Trophoblast cell (in vitro differentiated cells and primary cell): Measurements from ENCODE around the gene IL32.

Source experiments
- DNase-seq, 2 donors: peaks; one replicate each; pipeline ENCODE4 v3.0.0-alpha.2; 2016
- H2AFZ ChIP-seq: 2 replicates; pipeline ENCODE4 v1.6.1; 2013; ENCODE audit warnings: low read length, moderate library complexity, mild to moderate bottlenecking; ENCODE audit not compliant: insufficient read depth, poor library complexity
- H2AK5ac ChIP-seq: 2 replicates; pipeline ENCODE4 v1.6.1; 2013; ENCODE audit warnings: mild to moderate bottlenecking, low read length
- H2BK120ac ChIP-seq: 2 replicates; pipeline ENCODE4 v1.6.1; 2013; ENCODE audit warnings: low read length, mild to moderate bottlenecking, moderate library complexity; ENCODE audit not compliant: insufficient read depth, poor library complexity
- H2BK12ac ChIP-seq: 2 replicates; pipeline ENCODE4 v1.6.1; 2013; ENCODE audit warnings: mild to moderate bottlenecking, low read length, moderate library complexity
- H2BK5ac ChIP-seq: 2 replicates; pipeline ENCODE4 v1.6.1; 2013; ENCODE audit warnings: low read length, low read depth, moderate library complexity, mild to moderate bottlenecking; ENCODE audit not compliant: poor library complexity
- H3K14ac ChIP-seq: 2 replicates; pipeline ENCODE4 v1.6.1; 2013; ENCODE audit warnings: mild to moderate bottlenecking, low read length
- H3K18ac ChIP-seq: 2 replicates; pipeline ENCODE4 v1.6.1; 2013; ENCODE audit warnings: mild to moderate bottlenecking, low read length
- H3K23ac ChIP-seq: 2 replicates; pipeline ENCODE4 v1.6.1; 2013; ENCODE audit warnings: low read length
- H3K27ac ChIP-seq: 2 replicates; pipeline ENCODE4 v1.5.1; 2013; ENCODE audit warnings: low read depth, mild to moderate bottlenecking, inconsistent platforms, low read length, moderate library complexity
- H3K27me3 ChIP-seq: 2 replicates; pipeline ENCODE4 v1.6.1; 2013; ENCODE audit warnings: inconsistent platforms, mild to moderate bottlenecking, low read length, moderate library complexity; ENCODE audit not compliant: insufficient read depth
- H3K36me3 ChIP-seq, 2 experiments: 1 replicate in 1 of 2; 2 replicates in 1 of 2; pipeline ENCODE4 v1.6.1; 2013; ENCODE audit warnings: low read length in 2 of 2, mild to moderate bottlenecking in 2 of 2, moderate library complexity in 1 of 2; ENCODE audit not compliant: insufficient read depth in 2 of 2, control insufficient read depth in 1 of 2
- H3K4ac ChIP-seq: 2 replicates; pipeline ENCODE4 v1.6.1; 2013; ENCODE audit warnings: low read depth, mild to moderate bottlenecking, low read length, moderate library complexity
- H3K4me1 ChIP-seq, 2 experiments: 1 replicate in 1 of 2; 2 replicates in 1 of 2; pipeline ENCODE4 v1.6.1; 2013; ENCODE audit warnings: low read length in 2 of 2, mild to moderate bottlenecking in 2 of 2, moderate library complexity in 1 of 2; ENCODE audit not compliant: insufficient read depth in 2 of 2, control insufficient read depth in 1 of 2
- H3K4me2 ChIP-seq: 2 replicates; pipeline ENCODE4 v1.6.1; 2013; ENCODE audit warnings: inconsistent platforms, mild to moderate bottlenecking, low read length, moderate library complexity
- H3K4me3 ChIP-seq: 2 replicates; pipeline ENCODE4 v1.5.1; 2013; ENCODE audit warnings: mild to moderate bottlenecking, low read depth, low read length, inconsistent platforms
- H3K79me1 ChIP-seq: one replicate; pipeline ENCODE4 v1.6.1; 2013; ENCODE audit warnings: low read length
- H3K79me2 ChIP-seq: 2 replicates; pipeline ENCODE4 v1.6.1; 2013; ENCODE audit warnings: low read length, mild to moderate bottlenecking; ENCODE audit not compliant: control insufficient read depth, insufficient read depth, poor library complexity
- H3K9ac ChIP-seq: 2 replicates; pipeline ENCODE4 v1.6.1; 2013; ENCODE audit warnings: mild to moderate bottlenecking, low read length
- H3K9me3 ChIP-seq: 2 replicates; pipeline ENCODE4 v1.6.1; 2013; ENCODE audit warnings: low read depth, mild to moderate bottlenecking, control low read depth, inconsistent platforms, low read length; ENCODE audit not compliant: insufficient read depth
- H4K12ac ChIP-seq: 2 replicates; pipeline ENCODE4 v1.6.1; 2013; ENCODE audit warnings: low read depth, mild to moderate bottlenecking, low read length, moderate library complexity
- H4K8ac ChIP-seq: 2 replicates; pipeline ENCODE4 v1.6.1; 2013; ENCODE audit warnings: low read depth, mild to moderate bottlenecking, low read length, moderate library complexity
- H4K91ac ChIP-seq: one replicate; pipeline ENCODE4 v1.6.1; 2013; ENCODE audit warnings: low read depth, mild to moderate bottlenecking, low read length, moderate library complexity
- WGBS: extraction: QIAGEN DNeasy Blood & Tissue Kit; methylation state at CpG from one replicate; pipeline ENCODE4 v1.1.7; 2013; ENCODE audit warnings: missing lambda C conversion rate; ENCODE audit not compliant: insufficient read length, insufficient coverage; ENCODE audit errors: extremely low coverage; 5-methylcytosine and 5-hydroxymethylcytosine counted together

Gene IL32

GRCh38 chr16:3045758-3046640, 19.4 kb upstream of the IL32 start, which contains the start of gene MMP25:
Gene MMP25, plus strand, starts transcription at chr16:3046561. Its CDS starts 357 bp downstream, at chr16:3046918.
- no peak within 1 kb of the TSS for H3K27ac ChIP-seq
- no peak for DNase-seq
- H3K36me3 ChIP-seq = no peaks in the 10 kb centered on the region
- no CpG with 5 or more reads among the region's 86 CpGs for WGBS
- H3K9ac ChIP-seq = no peak within 1 kb of the TSS
- no peaks in the 10 kb centered on the region for H3K9me3 ChIP-seq
- no peak within 1 kb of the TSS for H2BK12ac ChIP-seq
- no peaks in the 10 kb centered on the region for H3K79me2 ChIP-seq
- no peak within 1 kb of the TSS for H2AK5ac ChIP-seq
- peaks cover 34% of the 10 kb centered on the region for H3K27me3 ChIP-seq
- H3K79me1 ChIP-seq = no peaks in the 10 kb centered on the region
- H2BK120ac ChIP-seq = no peak within 1 kb of the TSS
- H2BK5ac ChIP-seq = no peak within 1 kb of the TSS
- H4K8ac ChIP-seq = no peak within 1 kb of the TSS
- no peak within 1 kb of the TSS for H3K14ac ChIP-seq
- no peak within 1 kb of the TSS for H4K91ac ChIP-seq
- H3K4me3 ChIP-seq = peak within 1 kb of the TSS; percentile 49
- peak within 1 kb of the TSS; percentile 15 for H2AFZ ChIP-seq
- no peak within 1 kb of the TSS for H3K23ac ChIP-seq
- peaks cover 4 to 9% of the 10 kb centered on the region in 2 experiments for H3K4me1 ChIP-seq
- peak within 1 kb of the TSS; percentile 84 for H3K4me2 ChIP-seq
- no peak within 1 kb of the TSS for H4K12ac ChIP-seq
- H3K18ac ChIP-seq = no peak within 1 kb of the TSS
- H3K4ac ChIP-seq = no peak within 1 kb of the TSS

DNA sequence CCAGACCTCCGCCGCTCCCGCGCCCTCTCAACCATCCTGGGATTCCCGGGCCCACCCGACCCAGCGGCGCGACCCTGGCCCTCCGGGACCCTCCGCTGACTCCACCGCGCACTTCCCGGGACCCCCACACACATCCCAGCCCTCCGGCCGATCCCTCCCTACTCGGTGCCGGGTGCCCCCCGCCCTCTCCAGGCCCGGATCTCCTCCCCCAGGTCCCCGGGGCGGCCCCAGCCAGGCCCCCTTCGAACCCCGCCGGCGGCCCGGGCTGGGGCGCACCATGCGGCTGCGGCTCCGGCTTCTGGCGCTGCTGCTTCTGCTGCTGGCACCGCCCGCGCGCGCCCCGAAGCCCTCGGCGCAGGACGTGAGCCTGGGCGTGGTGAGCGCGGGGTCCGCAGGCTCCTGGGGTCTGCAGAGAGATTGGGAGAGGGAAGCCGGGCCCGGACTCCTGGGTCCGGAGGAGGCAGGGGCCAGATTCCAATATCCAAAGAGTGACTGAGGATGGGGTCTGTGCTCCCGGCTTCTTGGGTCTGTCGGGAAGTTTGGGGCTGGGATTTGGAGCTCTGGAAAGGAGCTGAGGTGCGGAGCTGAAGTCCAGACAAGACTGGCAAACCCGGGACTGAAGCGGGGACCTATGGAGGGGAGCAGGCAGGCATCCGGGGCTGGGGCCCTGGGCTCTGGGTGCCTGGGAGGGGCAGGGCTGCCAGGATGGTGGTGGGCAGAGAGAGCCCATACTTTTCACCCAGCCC, 18.6 kb upstream of the IL32 start:
- Histone ChIP-seq H3K4ac (no peak overlapping the region), H2BK120ac (no peak overlapping the region), H3K14ac (no peak overlapping the region), H4K91ac (no peak overlapping the region), H3K9ac (no peak overlapping the region), H3K4me3 (no peak overlapping the region), H3K27ac (no peak overlapping the region), H2BK12ac (no peak overlapping the region), H3K79me2 (no peaks in the 10 kb centered on the region), H3K79me1 (no peaks in the 10 kb centered on the region), H3K23ac (no peak overlapping the region), H4K12ac (no peak overlapping the region), H2AFZ (no peak overlapping the region), H2AK5ac (no peak overlapping the region), H3K36me3 (no peaks in the 10 kb centered on the region), H3K27me3 (peaks cover 34% of the 10 kb centered on the region), H3K4me2 (peak overlapping the region; percentile 84), H3K4me1 (peaks cover 4 to 9% of the 10 kb centered on the region in 2 experiments), H2BK5ac (no peak overlapping the region), H3K9me3 (no peaks in the 10 kb centered on the region), H3K18ac (no peak overlapping the region), H4K8ac (no peak overlapping the region)
- DNase-seq = no peak
- no CpG with 5 or more reads among the region's 54 CpGs for WGBS

DNA sequence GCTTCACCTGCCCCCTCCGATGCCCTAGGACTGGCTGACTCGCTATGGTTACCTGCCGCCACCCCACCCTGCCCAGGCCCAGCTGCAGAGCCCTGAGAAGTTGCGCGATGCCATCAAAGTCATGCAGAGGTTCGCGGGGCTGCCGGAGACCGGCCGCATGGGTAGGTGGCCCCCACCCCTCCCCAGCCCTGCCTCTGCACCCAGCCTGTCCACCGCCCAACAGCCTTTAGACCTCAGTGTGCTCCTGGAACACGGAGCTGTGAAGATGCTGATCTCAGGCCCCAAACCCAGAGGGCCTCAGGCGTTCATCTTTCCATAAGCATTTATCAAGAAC, 18.1 kb upstream of the IL32 start:
- Histone ChIP-seq H3K14ac (no peak overlapping the region), H2AK5ac (no peak overlapping the region), H2BK12ac (no peak overlapping the region), H3K23ac (no peak overlapping the region), H3K4ac (no peak overlapping the region), H3K27me3 (peaks cover 34% of the 10 kb centered on the region), H2BK5ac (no peak overlapping the region), H3K4me3 (no peak overlapping the region), H3K9ac (no peak overlapping the region), H4K8ac (no peak overlapping the region), H3K18ac (no peak overlapping the region), H3K27ac (no peak overlapping the region), H2AFZ (no peak overlapping the region), H4K91ac (no peak overlapping the region), H4K12ac (no peak overlapping the region), H3K9me3 (no peaks in the 10 kb centered on the region), H3K79me2 (no peaks in the 10 kb centered on the region), H3K79me1 (no peaks in the 10 kb centered on the region), H3K4me1 (peaks cover 4 to 9% of the 10 kb centered on the region in 2 experiments), H3K4me2 (no peak overlapping the region), H3K36me3 (no peaks in the 10 kb centered on the region), H2BK120ac (no peak overlapping the region)
- DNase-seq = no peak
- WGBS = no CpG with 5 or more reads among the region's 13 CpGs

- H2AK5ac ChIP-seq = no peak overlapping the region
- H4K8ac ChIP-seq = no peak overlapping the region
- H3K27me3 ChIP-seq = peaks cover 26% of the 10 kb centered on the region
- H3K36me3 ChIP-seq = peaks cover 2 to 7% of the 10 kb centered on the region in 2 experiments
- DNase-seq = no peak
- H3K14ac ChIP-seq = no peak overlapping the region
- no peaks in the 10 kb centered on the region for H3K79me1 ChIP-seq
- H3K27ac ChIP-seq = no peak overlapping the region
- no peak overlapping the region for H2BK5ac ChIP-seq
- H3K23ac ChIP-seq = no peak overlapping the region
- no peak overlapping the region for H4K12ac ChIP-seq
- H2BK120ac ChIP-seq = no peak overlapping the region
- H3K4me1 ChIP-seq = peaks cover 4 to 9% of the 10 kb centered on the region in 2 experiments
- H3K79me2 ChIP-seq = no peaks in the 10 kb centered on the region
- no peak overlapping the region for H3K4me2 ChIP-seq
- H3K9ac ChIP-seq = no peak overlapping the region
- no peaks in the 10 kb centered on the region for H3K9me3 ChIP-seq
- no peak overlapping the region for H3K4me3 ChIP-seq
- H3K4ac ChIP-seq = no peak overlapping the region
- no peak overlapping the region for H4K91ac ChIP-seq
- WGBS = no CpG with 5 or more reads among the region's 26 CpGs
- H2AFZ ChIP-seq = no peak overlapping the region
- no peak overlapping the region for H3K18ac ChIP-seq
- H2BK12ac ChIP-seq = no peak overlapping the region
These were observed 15.4 kb upstream of the IL32 start for GRCh38 chr16:3049921-3050481.
